SK-N-SH treated with all-trans-retinoic acid at 6 μM for 48 hours (cell line): ENCODE data around the gene OXER1.

Experiments used
- ATAC-seq: fragments of 200-7000 bp; cut with Tn5 transposase; 3 replicates; pipeline ENCODE4 v1.9.1; 2020; ENCODE audit warnings: mild to moderate bottlenecking, moderate library complexity
- ARNTL ChIP-seq: fragments of 450-650 bp; formaldehyde crosslinking; IDR thresholded peaks from 2 replicates; pipeline ENCODE4 v1.5.0; 2020; ENCODE audit warnings: low read depth, mild to moderate bottlenecking, moderate library complexity, borderline replicate concordance
- BACH2 ChIP-seq: fragments of 250-450 bp; sonication (Bioruptor Pico); IDR thresholded peaks from 2 replicates; pipeline ENCODE4 v1.9.0; 2021; ENCODE audit warnings: mild to moderate bottlenecking, borderline replicate concordance
- ESRRG ChIP-seq: fragments of 250-450 bp; sonication (Bioruptor Pico); IDR thresholded peaks from 2 replicates; pipeline ENCODE4 v1.6.1; 2021; ENCODE audit warnings: mild to moderate bottlenecking
- GLIS3 ChIP-seq: fragments of 250-450 bp; sonication (Bioruptor Pico); IDR thresholded peaks from 2 replicates; pipeline ENCODE4 v1.5.0; 2020; ENCODE audit warnings: mild to moderate bottlenecking, moderate library complexity
- ISL1 ChIP-seq: fragments of 250-450 bp; sonication (Bioruptor Pico); IDR thresholded peaks from 2 replicates; pipeline ENCODE4 v2.1.2; 2022; ENCODE audit warnings: mild to moderate bottlenecking, moderate library complexity
- OSR1 ChIP-seq: fragments of 250-450 bp; sonication (Bioruptor Pico); IDR thresholded peaks from 2 replicates; pipeline ENCODE4 v1.8.0; 2022; ENCODE audit warnings: moderate library complexity, mild to moderate bottlenecking, inconsistent platforms
- PPARA ChIP-seq: fragments of 250-450 bp; sonication (Bioruptor Pico); IDR thresholded peaks from 2 replicates; pipeline ENCODE4 v1.5.0; 2020; ENCODE audit warnings: mild to moderate bottlenecking, borderline replicate concordance
- RARB ChIP-seq: fragments of 250-450 bp; sonication (Bioruptor Pico); IDR thresholded peaks from 2 replicates; pipeline ENCODE4 v1.8.0; 2021; ENCODE audit warnings: mild to moderate bottlenecking, moderate library complexity
- SNAI2 ChIP-seq: fragments of 250-450 bp; sonication (Bioruptor Pico); IDR thresholded peaks from 2 replicates; pipeline ENCODE4 v1.5.0; 2020; ENCODE audit warnings: mild to moderate bottlenecking, moderate library complexity
- TCF4 ChIP-seq: fragments of 250-450 bp; sonication (Bioruptor Pico); IDR thresholded peaks from 2 replicates; pipeline ENCODE4 v1.8.0; 2021; ENCODE audit warnings: mild to moderate bottlenecking, moderate library complexity, borderline replicate concordance
- TOX ChIP-seq: fragments of 250-450 bp; sonication (Bioruptor Pico); IDR thresholded peaks from 2 replicates; pipeline ENCODE4 v1.8.0; 2021; ENCODE audit warnings: mild to moderate bottlenecking, moderate library complexity, borderline replicate concordance
- ZC3H10 ChIP-seq: fragments of 250-450 bp; sonication (Bioruptor Pico); IDR thresholded peaks from 2 replicates; pipeline ENCODE4 v1.5.1; 2021; ENCODE audit warnings: mild to moderate bottlenecking, moderate library complexity
- ZFP3 ChIP-seq: fragments of 250-450 bp; sonication (Bioruptor Pico); IDR thresholded peaks from 2 replicates; pipeline ENCODE4 v1.5.0; 2020; ENCODE audit warnings: mild to moderate bottlenecking, moderate library complexity
- ZFP30 ChIP-seq: fragments of 450-650 bp; formaldehyde crosslinking; IDR thresholded peaks from 2 replicates; pipeline ENCODE4 v1.5.0; 2022; ENCODE audit warnings: mild to moderate bottlenecking, moderate library complexity
- ZNF565 ChIP-seq: fragments of 450-650 bp; formaldehyde crosslinking; conservative IDR thresholded peaks from 2 replicates; pipeline ENCODE4 v1.5.0; 2020; ENCODE audit warnings: low read depth, mild to moderate bottlenecking, moderate library complexity
- ZNF70 ChIP-seq: fragments of 450-650 bp; formaldehyde crosslinking; IDR thresholded peaks from 2 replicates; pipeline ENCODE4 v1.5.0; 2020; ENCODE audit warnings: mild to moderate bottlenecking, moderate library complexity
- ZNF8 ChIP-seq: fragments of 450-650 bp; formaldehyde crosslinking; IDR thresholded peaks from 2 replicates; pipeline ENCODE4 v1.5.0; 2020; ENCODE audit warnings: mild to moderate bottlenecking, moderate library complexity
- TF ChIP-seq, protein P1 (sequence below): fragments of 250-450 bp; sonication (Bioruptor Pico); IDR thresholded peaks from 2 replicates; pipeline ENCODE4 v1.5.1; 2020; ENCODE audit warnings: low read depth, mild to moderate bottlenecking, moderate library complexity
- TF ChIP-seq, protein P2 (sequence below): fragments of 250-450 bp; sonication (Bioruptor Pico); IDR thresholded peaks from 2 replicates; pipeline ENCODE4 v1.5.0; 2020; ENCODE audit warnings: mild to moderate bottlenecking, moderate library complexity
- TF ChIP-seq, protein P3 (sequence below): fragments of 250-450 bp; sonication (Bioruptor Pico); IDR thresholded peaks from 2 replicates; pipeline ENCODE4 v1.8.0; 2020; ENCODE audit warnings: mild to moderate bottlenecking, moderate library complexity, borderline replicate concordance
- TF ChIP-seq, protein P4 (sequence below): fragments of 250-450 bp; sonication (Bioruptor Pico); IDR thresholded peaks from 2 replicates; pipeline ENCODE4 v1.8.0; 2021; ENCODE audit warnings: low read depth, mild to moderate bottlenecking, moderate library complexity, borderline replicate concordance
- TF ChIP-seq, protein P5 (sequence below): fragments of 250-450 bp; sonication (Bioruptor Pico); IDR thresholded peaks from 2 replicates; pipeline ENCODE4 v1.5.1; 2021; ENCODE audit warnings: mild to moderate bottlenecking, moderate library complexity

OXER1 gene

DNA sequence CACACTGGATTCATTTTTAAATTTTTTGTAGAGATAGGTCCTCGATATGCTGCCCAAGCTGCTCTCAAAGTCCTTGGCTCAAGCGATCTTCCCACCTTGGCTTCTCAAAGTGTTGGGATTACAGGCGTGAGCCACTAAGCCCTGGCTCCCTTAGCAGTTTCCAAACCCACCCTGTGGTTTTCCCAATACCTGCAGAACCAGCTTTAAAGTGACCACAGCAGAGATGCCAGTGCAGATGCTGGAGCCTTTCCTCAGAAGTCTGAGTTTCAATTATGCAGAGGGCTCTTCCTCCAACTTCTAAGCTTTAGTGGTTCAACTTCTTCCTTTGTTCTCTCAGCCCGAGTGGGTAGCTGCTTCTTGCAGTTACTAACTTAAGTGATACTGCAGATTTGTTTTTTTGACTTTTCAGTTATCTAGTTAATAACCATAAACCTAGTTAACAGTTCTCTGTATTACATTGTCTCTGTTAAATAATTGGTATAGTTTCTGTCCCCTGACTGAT lies 36.6 kb upstream of the OXER1 start:
- TF ChIP-seq ARNTL (CRISPR knock-in tag) (no peak), ZNF8 (CRISPR knock-in tag) (no peak), RARB (CRISPR knock-in tag) (no peak), TOX (no peak), ZFP3 (CRISPR knock-in tag) (no peak), GLIS3 (CRISPR knock-in tag) (no peak), BACH2 (CRISPR knock-in tag) (no peak), SNAI2 (no peak), ESRRG (CRISPR knock-in tag) (no peak), ZNF70 (CRISPR knock-in tag) (no peak), ZC3H10 (no peak), OSR1 (CRISPR knock-in tag) (no peak), TCF4 (no peak)
- TF ChIP-seq, protein P1, sequence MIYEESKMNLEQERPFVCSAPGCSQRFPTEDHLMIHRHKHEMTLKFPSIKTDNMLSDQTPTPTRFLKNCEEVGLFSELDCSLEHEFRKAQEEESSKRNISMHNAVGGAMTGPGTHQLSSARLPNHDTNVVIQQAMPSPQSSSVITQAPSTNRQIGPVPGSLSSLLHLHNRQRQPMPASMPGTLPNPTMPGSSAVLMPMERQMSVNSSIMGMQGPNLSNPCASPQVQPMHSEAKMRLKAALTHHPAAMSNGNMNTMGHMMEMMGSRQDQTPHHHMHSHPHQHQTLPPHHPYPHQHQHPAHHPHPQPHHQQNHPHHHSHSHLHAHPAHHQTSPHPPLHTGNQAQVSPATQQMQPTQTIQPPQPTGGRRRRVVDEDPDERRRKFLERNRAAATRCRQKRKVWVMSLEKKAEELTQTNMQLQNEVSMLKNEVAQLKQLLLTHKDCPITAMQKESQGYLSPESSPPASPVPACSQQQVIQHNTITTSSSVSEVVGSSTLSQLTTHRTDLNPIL (CRISPR knock-in tag) = no peak
- TF ChIP-seq, protein P2, sequence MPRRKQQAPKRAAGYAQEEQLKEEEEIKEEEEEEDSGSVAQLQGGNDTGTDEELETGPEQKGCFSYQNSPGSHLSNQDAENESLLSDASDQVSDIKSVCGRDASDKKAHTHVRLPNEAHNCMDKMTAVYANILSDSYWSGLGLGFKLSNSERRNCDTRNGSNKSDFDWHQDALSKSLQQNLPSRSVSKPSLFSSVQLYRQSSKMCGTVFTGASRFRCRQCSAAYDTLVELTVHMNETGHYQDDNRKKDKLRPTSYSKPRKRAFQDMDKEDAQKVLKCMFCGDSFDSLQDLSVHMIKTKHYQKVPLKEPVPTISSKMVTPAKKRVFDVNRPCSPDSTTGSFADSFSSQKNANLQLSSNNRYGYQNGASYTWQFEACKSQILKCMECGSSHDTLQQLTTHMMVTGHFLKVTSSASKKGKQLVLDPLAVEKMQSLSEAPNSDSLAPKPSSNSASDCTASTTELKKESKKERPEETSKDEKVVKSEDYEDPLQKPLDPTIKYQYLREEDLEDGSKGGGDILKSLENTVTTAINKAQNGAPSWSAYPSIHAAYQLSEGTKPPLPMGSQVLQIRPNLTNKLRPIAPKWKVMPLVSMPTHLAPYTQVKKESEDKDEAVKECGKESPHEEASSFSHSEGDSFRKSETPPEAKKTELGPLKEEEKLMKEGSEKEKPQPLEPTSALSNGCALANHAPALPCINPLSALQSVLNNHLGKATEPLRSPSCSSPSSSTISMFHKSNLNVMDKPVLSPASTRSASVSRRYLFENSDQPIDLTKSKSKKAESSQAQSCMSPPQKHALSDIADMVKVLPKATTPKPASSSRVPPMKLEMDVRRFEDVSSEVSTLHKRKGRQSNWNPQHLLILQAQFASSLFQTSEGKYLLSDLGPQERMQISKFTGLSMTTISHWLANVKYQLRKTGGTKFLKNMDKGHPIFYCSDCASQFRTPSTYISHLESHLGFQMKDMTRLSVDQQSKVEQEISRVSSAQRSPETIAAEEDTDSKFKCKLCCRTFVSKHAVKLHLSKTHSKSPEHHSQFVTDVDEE (CRISPR knock-in tag) = no peak
- TF ChIP-seq, protein P3, sequence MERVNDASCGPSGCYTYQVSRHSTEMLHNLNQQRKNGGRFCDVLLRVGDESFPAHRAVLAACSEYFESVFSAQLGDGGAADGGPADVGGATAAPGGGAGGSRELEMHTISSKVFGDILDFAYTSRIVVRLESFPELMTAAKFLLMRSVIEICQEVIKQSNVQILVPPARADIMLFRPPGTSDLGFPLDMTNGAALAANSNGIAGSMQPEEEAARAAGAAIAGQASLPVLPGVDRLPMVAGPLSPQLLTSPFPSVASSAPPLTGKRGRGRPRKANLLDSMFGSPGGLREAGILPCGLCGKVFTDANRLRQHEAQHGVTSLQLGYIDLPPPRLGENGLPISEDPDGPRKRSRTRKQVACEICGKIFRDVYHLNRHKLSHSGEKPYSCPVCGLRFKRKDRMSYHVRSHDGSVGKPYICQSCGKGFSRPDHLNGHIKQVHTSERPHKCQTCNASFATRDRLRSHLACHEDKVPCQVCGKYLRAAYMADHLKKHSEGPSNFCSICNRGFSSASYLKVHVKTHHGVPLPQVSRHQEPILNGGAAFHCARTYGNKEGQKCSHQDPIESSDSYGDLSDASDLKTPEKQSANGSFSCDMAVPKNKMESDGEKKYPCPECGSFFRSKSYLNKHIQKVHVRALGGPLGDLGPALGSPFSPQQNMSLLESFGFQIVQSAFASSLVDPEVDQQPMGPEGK (CRISPR knock-in tag) = no peak
- TF ChIP-seq, protein P4, sequence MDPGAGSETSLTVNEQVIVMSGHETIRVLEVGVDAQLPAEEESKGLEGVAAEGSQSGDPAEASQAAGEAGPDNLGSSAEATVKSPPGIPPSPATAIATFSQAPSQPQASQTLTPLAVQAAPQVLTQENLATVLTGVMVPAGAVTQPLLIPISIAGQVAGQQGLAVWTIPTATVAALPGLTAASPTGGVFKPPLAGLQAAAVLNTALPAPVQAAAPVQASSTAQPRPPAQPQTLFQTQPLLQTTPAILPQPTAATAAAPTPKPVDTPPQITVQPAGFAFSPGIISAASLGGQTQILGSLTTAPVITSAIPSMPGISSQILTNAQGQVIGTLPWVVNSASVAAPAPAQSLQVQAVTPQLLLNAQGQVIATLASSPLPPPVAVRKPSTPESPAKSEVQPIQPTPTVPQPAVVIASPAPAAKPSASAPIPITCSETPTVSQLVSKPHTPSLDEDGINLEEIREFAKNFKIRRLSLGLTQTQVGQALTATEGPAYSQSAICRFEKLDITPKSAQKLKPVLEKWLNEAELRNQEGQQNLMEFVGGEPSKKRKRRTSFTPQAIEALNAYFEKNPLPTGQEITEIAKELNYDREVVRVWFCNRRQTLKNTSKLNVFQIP (CRISPR knock-in tag) = no peak
- TF ChIP-seq, protein P5, sequence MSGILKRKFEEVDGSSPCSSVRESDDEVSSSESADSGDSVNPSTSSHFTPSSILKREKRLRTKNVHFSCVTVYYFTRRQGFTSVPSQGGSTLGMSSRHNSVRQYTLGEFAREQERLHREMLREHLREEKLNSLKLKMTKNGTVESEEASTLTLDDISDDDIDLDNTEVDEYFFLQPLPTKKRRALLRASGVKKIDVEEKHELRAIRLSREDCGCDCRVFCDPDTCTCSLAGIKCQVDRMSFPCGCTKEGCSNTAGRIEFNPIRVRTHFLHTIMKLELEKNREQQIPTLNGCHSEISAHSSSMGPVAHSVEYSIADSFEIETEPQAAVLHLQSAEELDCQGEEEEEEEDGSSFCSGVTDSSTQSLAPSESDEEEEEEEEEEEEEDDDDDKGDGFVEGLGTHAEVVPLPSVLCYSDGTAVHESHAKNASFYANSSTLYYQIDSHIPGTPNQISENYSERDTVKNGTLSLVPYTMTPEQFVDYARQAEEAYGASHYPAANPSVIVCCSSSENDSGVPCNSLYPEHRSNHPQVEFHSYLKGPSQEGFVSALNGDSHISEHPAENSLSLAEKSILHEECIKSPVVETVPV = no peak
- no peak for ATAC-seq

DNA sequence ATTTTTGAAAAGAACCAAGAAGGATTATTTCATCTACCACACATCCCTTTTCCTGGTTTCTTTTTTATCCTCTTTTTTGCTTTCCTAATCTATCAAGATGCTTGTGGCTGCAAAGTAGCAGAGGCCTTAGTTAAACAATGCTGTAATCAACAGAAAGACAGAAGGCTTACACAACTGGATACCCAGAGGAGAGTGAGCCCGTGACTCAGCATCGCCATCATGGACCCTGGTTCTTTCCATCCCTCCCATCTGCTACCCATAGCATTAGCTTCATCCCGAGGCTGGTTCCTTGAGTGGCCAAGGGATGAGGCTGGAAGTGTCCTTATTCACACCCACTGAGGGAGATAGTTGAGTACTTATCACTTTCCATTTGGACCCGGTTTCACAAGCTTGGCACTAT lies 35.9 kb upstream of the OXER1 start:
- TF ChIP-seq ZFP3 (CRISPR knock-in tag) = no peak
- no peak for TF ChIP-seq PPARA (CRISPR knock-in tag)
- no peak for TF ChIP-seq ESRRG (CRISPR knock-in tag)
- TF ChIP-seq, protein P2 (CRISPR knock-in tag) = no peak
- no peak for TF ChIP-seq ZFP30 (CRISPR knock-in tag)
- TF ChIP-seq SNAI2 = no peak
- TF ChIP-seq ZNF8 (CRISPR knock-in tag) = no peak
- TF ChIP-seq ZC3H10 = no peak
- no peak for TF ChIP-seq GLIS3 (CRISPR knock-in tag)
- no peak for TF ChIP-seq TOX
- TF ChIP-seq ZNF565 (CRISPR knock-in tag) = no peak
- TF ChIP-seq ISL1 (CRISPR knock-in tag) = no peak
- ATAC-seq = no peak
